ENCODE data around the gene NTNG1. TPM values are rescaled to one million over a fixed set of nuclear protein-coding genes. Genes with fewer than 3 reads are reported as not detected.

The NTNG1 gene
- total and polyA plus RNA-seq, 12 donors: 0.13 to 4.6 (median 2.8) TPM; not detected in 2

- no peak overlapping the region for H3K27ac ChIP-seq
- H3K27me3 ChIP-seq: no peaks in the 10 kb centered on the region
- no peak overlapping the region for H3K4me3 ChIP-seq
- WGBS, 4 donors: 64 to 83% (median 73%) methylated on average over 3 of the region's 3 CpGs
- no peak for DNase-seq
- no peaks in the 10 kb centered on the region for H3K9me3 ChIP-seq (replicated peaks in 1 of 3)
- H3K4me1 ChIP-seq (replicated peaks in 1 of 2): no peaks in the 10 kb centered on the region
- no peaks in the 10 kb centered on the region for H3K36me3 ChIP-seq (replicated peaks in 1 of 2)
- TF ChIP-seq CTCF (IDR thresholded peaks at IDR 0.05) (no peak), POLR2A (IDR thresholded peaks at IDR 0.05) (no peak)
- intact Hi-C loops (cut with DNase I): no loop called here
Measured at GRCh38 chr1:107299521-107299920, 158.7 kb downstream of the NTNG1 start.

- intact Hi-C loops (cut with DNase I): no loop called here
- Histone ChIP-seq H3K27ac (no peak overlapping the region), H3K9me3 (replicated peaks in 1 of 3) (no peaks in the 10 kb centered on the region), H3K4me3 (no peak overlapping the region), H3K27me3 (no peaks in the 10 kb centered on the region), H3K36me3 (replicated peaks in 1 of 2) (no peaks in the 10 kb centered on the region), H3K4me1 (replicated peaks in 1 of 2) (no peaks in the 10 kb centered on the region)
- TF ChIP-seq POLR2A (IDR thresholded peaks at IDR 0.05) (no peak), CTCF (IDR thresholded peaks at IDR 0.05) (no peak)
- 45 to 79% (median 57%) methylated on average over 1 of the region's 1 CpG for whole genome bisulfite sequencing, 4 donors
- DNase-seq: no peak
Measured at GRCh38 chr1:107309962-107310361, 169.1 kb downstream of the NTNG1 start.

GRCh38 chr1:107315652-107316051, 174.8 kb downstream of the NTNG1 start:
- TF ChIP-seq CTCF (IDR thresholded peaks at IDR 0.05) (no peak), POLR2A (IDR thresholded peaks at IDR 0.05) (no peak)
- H3K27ac ChIP-seq: no peak overlapping the region
- no peak for DNase-seq
- intact Hi-C loops (cut with DNase I): no loop called here
- no peaks in the 10 kb centered on the region for H3K4me1 ChIP-seq (replicated peaks in 1 of 2)
- 0 to 29% (median 0%) methylated on average over 1 of the region's 1 CpG for WGBS, 4 donors
- H3K27me3 ChIP-seq: no peaks in the 10 kb centered on the region
- no peaks in the 10 kb centered on the region for H3K36me3 ChIP-seq (replicated peaks in 1 of 2)
- H3K4me3 ChIP-seq: no peak overlapping the region
- no peaks in the 10 kb centered on the region for H3K9me3 ChIP-seq (replicated peaks in 1 of 3)

- TF ChIP-seq CTCF (IDR thresholded peaks at IDR 0.05): no peak
- no peak for TF ChIP-seq POLR2A (IDR thresholded peaks at IDR 0.05)
- no peaks in the 10 kb centered on the region for H3K9me3 ChIP-seq (replicated peaks in 1 of 3)
- H3K4me1 ChIP-seq (replicated peaks in 1 of 2): no peaks in the 10 kb centered on the region
- intact Hi-C loops (cut with DNase I): no loop called here
- no peaks in the 10 kb centered on the region for H3K27me3 ChIP-seq
- DNase-seq: no peak
- H3K27ac ChIP-seq: no peak overlapping the region
- WGBS, 4 donors: 77 to 88% (median 83%) methylated on average over 2 of the region's 2 CpGs
- H3K36me3 ChIP-seq (replicated peaks in 1 of 2): no peaks in the 10 kb centered on the region
- H3K4me3 ChIP-seq: no peak overlapping the region
Measured at GRCh38 chr1:107318932-107319331, 178.1 kb downstream of the NTNG1 start.
